PC-3 (cell line): ENCODE results near the gene GPATCH1.

Experiments
- EZH2 ChIP-seq: fragments of 300-600 bp; sonication (generic); IDR thresholded peaks from one replicate; pipeline ENCODE4 v1.6.1; 2017; ENCODE audit warnings: antibody characterized with exemption, mild to moderate bottlenecking, low read length; ENCODE audit not compliant: unreplicated experiment
- TF ChIP-seq, protein P1 (sequence below): fragments of 300-600 bp; sonication (generic); conservative IDR thresholded peaks from 2 replicates; pipeline ENCODE4 v1.5.1; 2017; ENCODE audit warnings: antibody characterized with exemption, low read depth, mild to moderate bottlenecking, low read length

DNA sequence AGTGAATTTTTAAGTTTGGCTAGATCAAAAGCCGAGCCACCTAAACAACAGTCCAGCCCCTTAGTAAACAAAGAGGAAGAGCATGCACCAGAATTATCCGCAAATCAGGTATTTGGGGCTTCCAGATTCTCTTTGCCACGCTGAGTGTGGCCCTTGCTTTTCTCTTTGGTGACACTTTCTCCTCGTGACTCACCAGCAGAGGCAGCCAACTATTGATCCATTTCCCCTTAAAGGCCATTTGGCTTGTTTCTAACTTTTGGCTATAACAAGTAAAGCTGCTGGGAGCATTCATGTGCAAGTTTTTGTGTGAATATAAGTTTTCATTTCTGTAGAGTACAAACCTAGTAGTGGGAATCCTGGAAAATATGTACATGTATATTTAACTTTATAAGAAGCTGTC, 33.3 kb downstream of the GPATCH1 start:
- TF ChIP-seq, protein P1, sequence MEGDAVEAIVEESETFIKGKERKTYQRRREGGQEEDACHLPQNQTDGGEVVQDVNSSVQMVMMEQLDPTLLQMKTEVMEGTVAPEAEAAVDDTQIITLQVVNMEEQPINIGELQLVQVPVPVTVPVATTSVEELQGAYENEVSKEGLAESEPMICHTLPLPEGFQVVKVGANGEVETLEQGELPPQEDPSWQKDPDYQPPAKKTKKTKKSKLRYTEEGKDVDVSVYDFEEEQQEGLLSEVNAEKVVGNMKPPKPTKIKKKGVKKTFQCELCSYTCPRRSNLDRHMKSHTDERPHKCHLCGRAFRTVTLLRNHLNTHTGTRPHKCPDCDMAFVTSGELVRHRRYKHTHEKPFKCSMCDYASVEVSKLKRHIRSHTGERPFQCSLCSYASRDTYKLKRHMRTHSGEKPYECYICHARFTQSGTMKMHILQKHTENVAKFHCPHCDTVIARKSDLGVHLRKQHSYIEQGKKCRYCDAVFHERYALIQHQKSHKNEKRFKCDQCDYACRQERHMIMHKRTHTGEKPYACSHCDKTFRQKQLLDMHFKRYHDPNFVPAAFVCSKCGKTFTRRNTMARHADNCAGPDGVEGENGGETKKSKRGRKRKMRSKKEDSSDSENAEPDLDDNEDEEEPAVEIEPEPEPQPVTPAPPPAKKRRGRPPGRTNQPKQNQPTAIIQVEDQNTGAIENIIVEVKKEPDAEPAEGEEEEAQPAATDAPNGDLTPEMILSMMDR: no peak
- TF ChIP-seq EZH2: no peak
